GM06990 (cell line): ENCODE data around the gene OVCH1.

Experiments used
- DNase-seq: peaks from one replicate; pipeline ENCODE4 v3.0.0-alpha.2; 2011; ENCODE audit not compliant: insufficient read length; ENCODE audit errors: extremely low read depth
- H3K27me3 ChIP-seq: replicated peaks from 2 replicates; pipeline ENCODE4 v1.6.0; 2011; ENCODE audit warnings: low read length; ENCODE audit not compliant: control insufficient read depth, insufficient read depth
- H3K36me3 ChIP-seq: 2 replicates; pipeline ENCODE4 v1.5.1; 2011; ENCODE audit warnings: low read length; ENCODE audit not compliant: control insufficient read depth, insufficient read depth
- H3K4me3 ChIP-seq: replicated peaks from 2 replicates; pipeline ENCODE4 v1.5.1; 2011; ENCODE audit warnings: low read depth, mild to moderate bottlenecking, control low read depth, low read length
- CTCF ChIP-seq: IDR thresholded peaks from 2 replicates; pipeline ENCODE4 v1.5.1; 2011; ENCODE audit warnings: low read length, control low read depth, mild to moderate bottlenecking, inconsistent platforms; ENCODE audit not compliant: insufficient read depth, poor library complexity, severe bottlenecking

The OVCH1 gene

DNA sequence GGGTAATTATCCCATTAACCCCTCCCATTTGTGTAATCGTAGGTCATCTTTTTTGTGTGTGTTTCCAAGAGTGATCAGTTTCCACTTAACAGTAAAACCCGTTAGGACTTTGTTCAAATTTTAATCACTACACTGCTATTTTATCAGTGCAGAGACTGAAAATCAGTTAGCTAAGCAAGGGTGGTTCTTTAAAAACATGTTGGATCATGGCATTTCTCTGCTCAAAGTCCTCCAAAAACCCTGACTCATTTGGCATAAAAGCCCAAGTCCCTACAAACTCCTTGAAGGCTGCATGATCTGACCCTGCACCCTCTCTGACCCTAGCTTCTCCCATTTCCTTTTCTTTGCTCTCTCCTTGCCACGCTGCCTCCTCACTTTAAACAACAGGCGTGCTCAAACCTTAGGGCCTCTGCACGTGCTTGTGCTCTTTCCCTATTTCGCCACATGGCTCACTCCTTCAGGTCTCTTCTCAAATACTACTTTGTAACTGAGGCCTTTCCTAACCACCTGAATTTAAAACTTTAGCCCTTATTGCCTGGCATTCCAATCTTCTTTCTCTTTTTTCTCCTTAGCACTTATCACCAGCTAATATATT, 13.2 kb upstream of the OVCH1 start:
- no peak for TF ChIP-seq CTCF
- DNase-seq: no peak
- H3K36me3 ChIP-seq: no peaks in the 10 kb centered on the region
- H3K27me3 ChIP-seq: no peaks in the 10 kb centered on the region
- no peak overlapping the region for H3K4me3 ChIP-seq

GRCh38 chr12:29509503-29509902, 12.0 kb upstream of the OVCH1 start:
- Histone ChIP-seq H3K27me3 (no peaks in the 10 kb centered on the region), H3K36me3 (no peaks in the 10 kb centered on the region), H3K4me3 (no peak overlapping the region)
- no peak for TF ChIP-seq CTCF
- DNase-seq: no peak

DNA sequence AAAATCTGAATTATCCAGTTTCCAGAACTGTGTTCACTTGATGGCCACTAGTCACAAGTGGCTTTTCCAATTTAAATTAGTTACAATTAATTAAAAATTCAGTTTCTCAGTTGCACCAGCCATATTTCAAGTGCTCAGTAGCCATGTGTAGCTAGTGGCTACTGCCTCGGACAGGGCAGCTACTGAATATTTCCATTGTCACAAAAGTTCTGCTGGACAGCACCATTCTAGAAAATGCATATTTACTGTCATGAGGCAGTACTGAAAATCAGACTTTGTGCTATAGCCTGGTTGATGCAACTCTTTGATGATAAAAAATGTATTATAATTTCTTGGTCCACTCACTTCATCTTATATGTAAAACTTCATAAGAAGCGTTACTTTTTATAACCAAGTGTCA, 11.5 kb upstream of the OVCH1 start:
- no peak for TF ChIP-seq CTCF
- Histone ChIP-seq H3K36me3 (no peaks in the 10 kb centered on the region), H3K4me3 (no peak overlapping the region), H3K27me3 (no peaks in the 10 kb centered on the region)
- DNase-seq: no peak

DNA sequence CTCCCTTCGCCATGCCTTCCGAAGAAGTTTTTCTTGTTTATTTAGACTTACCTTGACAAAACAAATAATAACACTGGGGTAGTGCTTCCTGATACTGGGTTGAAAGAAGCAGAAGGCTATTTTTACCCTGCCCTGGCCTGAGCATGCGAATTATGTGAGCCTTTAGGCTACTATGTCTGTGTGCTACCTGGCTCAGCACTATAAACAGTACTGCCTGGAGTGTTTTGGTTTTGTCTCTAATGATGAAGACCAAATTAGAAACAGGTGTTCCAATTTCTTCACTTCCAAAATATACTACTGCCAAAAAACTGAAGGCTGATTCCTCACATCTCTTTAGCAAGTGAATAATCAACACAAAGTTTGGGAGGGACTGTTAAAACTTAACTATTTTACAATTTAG, 7.6 kb upstream of the OVCH1 start:
- Histone ChIP-seq H3K36me3 (no peaks in the 10 kb centered on the region), H3K4me3 (no peak overlapping the region), H3K27me3 (no peaks in the 10 kb centered on the region)
- no peak for DNase-seq
- no peak for TF ChIP-seq CTCF

GRCh38 chr12:29503283-29503682, 5.8 kb upstream of the OVCH1 start:
- no peak overlapping the region for H3K4me3 ChIP-seq
- TF ChIP-seq CTCF: no peak
- H3K27me3 ChIP-seq: no peaks in the 10 kb centered on the region
- H3K36me3 ChIP-seq: no peaks in the 10 kb centered on the region
- DNase-seq: no peak

DNA sequence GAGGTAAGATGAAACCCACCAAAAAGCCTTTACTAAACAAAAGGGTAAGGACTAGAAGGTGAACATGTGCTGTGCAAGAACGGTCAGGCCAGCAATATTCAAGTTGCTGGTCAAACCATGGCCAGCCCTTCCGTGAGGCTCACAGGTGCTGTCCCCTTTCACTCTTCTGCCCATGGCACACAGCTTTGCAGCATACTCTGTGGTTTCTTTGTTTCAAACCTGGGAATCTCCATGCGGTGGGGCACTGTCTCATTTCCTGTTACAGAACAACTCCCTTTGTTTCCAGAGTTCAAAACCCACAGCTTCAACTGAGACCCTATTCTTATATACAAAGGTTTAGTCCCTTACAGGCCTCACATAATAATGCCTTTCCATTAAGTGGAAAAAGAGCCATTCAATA, 1.7 kb upstream of the OVCH1 start:
- no peaks in the 10 kb centered on the region; the same call in 1 of the 2 replicates for H3K27me3 ChIP-seq
- no peak for TF ChIP-seq CTCF

More for the DNA sequence above, 1.7 kb upstream of the OVCH1 start:
- Histone ChIP-seq H3K4me3 (no peak overlapping the region), H3K36me3 (no peaks in the 10 kb centered on the region)
- no peak for DNase-seq
